ENCODE measurements around the gene FGF2. TPM values are rescaled to one million over a fixed set of nuclear protein-coding genes. Genes with fewer than 3 reads are reported as not detected.
"Not testable (repeated sequence)": the region's sequence is repeated elsewhere in the genome, so short reads cannot be mapped to it uniquely, and the experiment has no call there.

The FGF2 gene
- polyA plus RNA-seq (ENCODE audit: insufficient read length in 3 of 3): 1 to 10 TPM; 7.1 to 9.3 (median 8.8) TPM
- long read RNA-seq, donor 1, full-length matches to known transcripts: 4 of 12 reads
- long read RNA-seq, donor 1, partial matches to known transcripts: 0 of 12 reads
- long read RNA-seq, donor 1, other reads (novel, unspliced or antisense): 8 of 12 reads
- long read RNA-seq, donor 2, full-length matches to known transcripts: 1 of 8 reads
- long read RNA-seq, donor 2, partial matches to known transcripts: 0 of 8 reads
- long read RNA-seq, donor 2, other reads (novel, unspliced or antisense): 7 of 8 reads
- long read RNA-seq, donor 3, full-length matches to known transcripts: 5 of 5 reads
- long read RNA-seq, donor 3, partial matches to known transcripts: 0 of 5 reads
- long read RNA-seq, donor 3, other reads (novel, unspliced or antisense): 0 of 5 reads
- long read RNA-seq, donor 4, full-length matches to known transcripts: 2 of 2 reads
- long read RNA-seq, donor 4, partial matches to known transcripts: 0 of 2 reads
- long read RNA-seq, donor 4, other reads (novel, unspliced or antisense): 0 of 2 reads
- long read RNA-seq, donor 5: 0 reads
- long read RNA-seq, donor 6, full-length matches to known transcripts: 5 of 33 reads
- long read RNA-seq, donor 6, partial matches to known transcripts: 10 of 33 reads
- long read RNA-seq, donor 6, other reads (novel, unspliced or antisense): 18 of 33 reads
- long read RNA-seq, donor 7, full-length matches to known transcripts: 4 of 4 reads
- long read RNA-seq, donor 7, partial matches to known transcripts: 0 of 4 reads
- long read RNA-seq, donor 7, other reads (novel, unspliced or antisense): 0 of 4 reads
- long read RNA-seq, donor 8: 0 reads
- long read RNA-seq, donor 9, full-length matches to known transcripts: 5 of 12 reads
- long read RNA-seq, donor 9, partial matches to known transcripts: 0 of 12 reads
- long read RNA-seq, donor 9, other reads (novel, unspliced or antisense): 7 of 12 reads
- long read RNA-seq, donor 10, full-length matches to known transcripts: 3 of 3 reads
- long read RNA-seq, donor 10, partial matches to known transcripts: 0 of 3 reads
- long read RNA-seq, donor 10, other reads (novel, unspliced or antisense): 0 of 3 reads
- long read RNA-seq, donor 11, full-length matches to known transcripts: 2 of 11 reads
- long read RNA-seq, donor 11, partial matches to known transcripts: 0 of 11 reads
- long read RNA-seq, donor 11, other reads (novel, unspliced or antisense): 9 of 11 reads
- long read RNA-seq, donor 12, full-length matches to known transcripts: 3 of 9 reads
- long read RNA-seq, donor 12, partial matches to known transcripts: 6 of 9 reads
- long read RNA-seq, donor 12, other reads (novel, unspliced or antisense): 0 of 9 reads
- long read RNA-seq, donor 13: 0 reads
- long read RNA-seq, donor 14, full-length matches to known transcripts: 3 of 16 reads
- long read RNA-seq, donor 14, partial matches to known transcripts: 13 of 16 reads
- long read RNA-seq, donor 14, other reads (novel, unspliced or antisense): 0 of 16 reads
- long read RNA-seq, donor 15, full-length matches to known transcripts: 1 of 1 reads
- long read RNA-seq, donor 15, partial matches to known transcripts: 0 of 1 reads
- long read RNA-seq, donor 15, other reads (novel, unspliced or antisense): 0 of 1 reads
- long read RNA-seq, donor 16, full-length matches to known transcripts: 15 of 63 reads
- long read RNA-seq, donor 16, partial matches to known transcripts: 48 of 63 reads
- long read RNA-seq, donor 16, other reads (novel, unspliced or antisense): 0 of 63 reads

DNA sequence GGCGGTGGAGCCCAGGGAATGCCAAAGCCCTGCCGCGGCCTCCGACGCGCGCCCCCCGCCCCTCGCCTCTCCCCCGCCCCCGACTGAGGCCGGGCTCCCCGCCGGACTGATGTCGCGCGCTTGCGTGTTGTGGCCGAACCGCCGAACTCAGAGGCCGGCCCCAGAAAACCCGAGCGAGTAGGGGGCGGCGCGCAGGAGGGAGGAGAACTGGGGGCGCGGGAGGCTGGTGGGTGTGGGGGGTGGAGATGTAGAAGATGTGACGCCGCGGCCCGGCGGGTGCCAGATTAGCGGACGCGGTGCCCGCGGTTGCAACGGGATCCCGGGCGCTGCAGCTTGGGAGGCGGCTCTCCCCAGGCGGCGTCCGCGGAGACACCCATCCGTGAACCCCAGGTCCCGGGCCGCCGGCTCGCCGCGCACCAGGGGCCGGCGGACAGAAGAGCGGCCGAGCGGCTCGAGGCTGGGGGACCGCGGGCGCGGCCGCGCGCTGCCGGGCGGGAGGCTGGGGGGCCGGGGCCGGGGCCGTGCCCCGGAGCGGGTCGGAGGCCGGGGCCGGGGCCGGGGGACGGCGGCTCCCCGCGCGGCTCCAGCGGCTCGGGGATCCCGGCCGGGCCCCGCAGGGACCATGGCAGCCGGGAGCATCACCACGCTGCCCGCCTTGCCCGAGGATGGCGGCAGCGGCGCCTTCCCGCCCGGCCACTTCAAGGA is at the start of gene FGF2:
TSS of gene FGF2 (plus strand) at position 279 of the 705 bp plus-strand sequence. CDS start at position 623, 344 bp downstream.
- peak in 8 of 11 donors; percentile 19 to 73 (median 60) for DNase-seq (ENCODE audit: extremely low read depth in 1 of 11, low read depth in 9 of 11, low spot score in 4 of 11)

DNA sequence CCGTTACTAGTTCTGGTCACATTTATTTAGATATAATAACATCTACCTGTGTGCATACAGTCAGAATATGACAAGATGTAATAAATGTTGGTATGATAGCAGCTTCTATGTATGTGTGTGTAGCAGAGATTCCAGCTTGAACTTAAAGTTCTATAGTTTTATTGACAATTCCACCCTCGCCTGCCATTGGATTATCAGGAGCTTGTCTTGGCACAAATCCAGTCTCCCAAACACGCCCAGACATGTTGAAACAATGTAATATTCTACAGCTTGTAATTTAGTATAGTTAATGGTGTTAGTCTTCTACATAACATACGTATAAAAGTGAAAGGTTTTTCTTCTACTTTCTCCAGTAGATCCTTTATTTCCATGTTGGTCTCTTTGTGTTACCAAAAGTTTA is 49.7 kb upstream of the FGF2 start:
- no peak for DNase-seq (ENCODE audit: extremely low read depth in 1 of 11, low read depth in 9 of 11, low spot score in 4 of 11)

DNA sequence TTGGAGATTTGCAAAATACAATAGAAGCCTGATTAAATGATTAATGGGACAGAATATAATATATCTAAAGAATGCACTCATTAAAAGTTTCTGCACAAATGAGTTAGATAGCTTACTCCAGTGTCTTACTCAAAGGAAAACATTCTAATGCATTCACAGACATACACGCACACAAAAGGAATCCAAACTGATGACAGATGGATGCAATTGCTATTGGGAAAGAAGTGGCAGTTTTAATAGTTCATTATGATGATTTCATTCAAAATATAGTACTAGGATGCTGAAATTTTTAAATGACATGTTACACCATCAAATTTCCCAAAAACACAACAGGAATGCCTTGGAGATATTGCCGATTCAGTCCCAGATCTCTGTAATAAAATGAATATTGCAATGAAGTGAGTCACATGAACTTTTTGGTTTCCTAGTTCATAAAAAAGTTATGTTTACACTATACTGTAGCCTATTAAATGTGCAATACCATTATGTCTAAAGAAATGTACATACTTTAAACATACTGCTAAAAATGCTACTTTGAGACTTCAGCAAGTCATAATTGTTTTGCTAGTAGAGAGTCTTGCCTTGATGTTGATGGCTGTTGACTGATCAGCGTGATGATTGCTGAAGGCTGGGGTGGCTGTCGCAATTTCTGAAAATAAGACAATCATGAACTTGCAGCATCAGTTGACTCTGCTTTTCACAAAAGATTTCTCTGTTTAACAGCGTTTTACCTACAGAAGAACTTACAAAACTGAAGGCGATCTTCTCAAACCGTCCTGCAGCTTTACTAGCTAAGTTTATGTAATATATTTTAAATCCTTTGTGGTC is 48.6 kb upstream of the FGF2 start:
- DNase-seq (ENCODE audit: extremely low read depth in 1 of 11, low read depth in 9 of 11, low spot score in 4 of 11): no peak

DNA sequence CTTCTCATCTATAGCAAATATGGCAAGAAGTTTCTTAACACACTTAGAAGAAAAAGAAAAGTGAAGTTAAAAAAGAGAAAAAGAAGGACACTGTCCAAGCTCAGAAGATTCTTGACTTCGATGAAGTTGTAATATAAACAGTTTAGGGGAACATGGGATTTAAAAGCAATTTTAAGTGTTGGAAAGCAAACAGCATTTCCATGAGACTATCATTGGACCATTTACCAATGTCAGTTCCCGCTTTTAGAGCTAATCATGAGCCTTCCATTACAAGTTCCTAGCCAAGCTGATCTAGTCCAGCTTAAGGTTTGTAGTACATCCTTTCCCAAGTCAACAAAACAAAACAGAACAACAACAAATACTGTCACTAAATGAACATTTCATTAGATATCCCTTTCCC is 45.1 kb upstream of the FGF2 start:
- no peak for DNase-seq (ENCODE audit: extremely low read depth in 1 of 11, low read depth in 9 of 11, low spot score in 4 of 11)

DNA sequence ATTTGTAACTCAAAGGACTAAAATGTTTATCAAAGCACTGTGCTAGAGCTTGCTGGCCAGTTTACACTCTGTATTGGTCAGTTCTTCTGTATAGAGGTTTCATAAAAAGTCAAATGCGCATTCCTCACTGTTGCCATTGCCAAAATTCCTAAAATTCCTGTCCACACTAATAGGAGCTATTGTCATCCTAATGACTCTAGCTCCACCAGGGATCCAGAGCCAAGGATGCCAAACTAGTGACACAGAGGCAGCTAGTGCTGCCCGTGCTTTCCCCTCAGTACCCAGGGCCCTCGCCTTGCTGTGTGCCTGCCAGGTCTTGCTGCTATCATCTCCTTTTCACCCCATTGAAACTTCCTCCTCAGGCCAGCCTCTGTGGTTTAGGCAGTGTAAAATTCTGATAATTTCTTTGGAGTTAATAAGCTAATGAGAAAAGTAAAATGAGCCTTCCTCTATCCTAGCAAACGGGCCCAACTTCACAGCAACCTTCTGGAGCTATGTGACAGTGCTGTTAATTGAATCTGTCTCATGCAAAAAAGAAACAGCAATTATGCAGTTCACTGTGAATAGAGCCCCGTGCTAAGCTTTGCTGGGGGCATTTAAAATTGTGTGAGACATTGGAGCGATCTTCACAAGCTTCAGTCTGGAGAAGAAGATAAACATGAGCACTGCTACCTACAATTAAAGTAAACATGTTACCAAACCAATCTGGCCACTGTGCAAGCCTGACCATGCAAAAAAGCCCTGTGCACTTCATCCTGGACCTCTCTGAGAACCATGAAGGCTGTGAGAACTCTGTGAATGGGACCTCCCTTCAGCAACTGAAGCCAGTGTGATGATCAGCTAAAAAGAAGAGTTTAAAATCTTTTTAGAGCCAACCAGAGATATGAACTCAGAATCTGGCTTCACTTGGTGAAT is 43.1 kb upstream of the FGF2 start:
- DNase-seq (ENCODE audit: extremely low read depth in 1 of 11, low read depth in 9 of 11, low spot score in 4 of 11): no peak

DNA sequence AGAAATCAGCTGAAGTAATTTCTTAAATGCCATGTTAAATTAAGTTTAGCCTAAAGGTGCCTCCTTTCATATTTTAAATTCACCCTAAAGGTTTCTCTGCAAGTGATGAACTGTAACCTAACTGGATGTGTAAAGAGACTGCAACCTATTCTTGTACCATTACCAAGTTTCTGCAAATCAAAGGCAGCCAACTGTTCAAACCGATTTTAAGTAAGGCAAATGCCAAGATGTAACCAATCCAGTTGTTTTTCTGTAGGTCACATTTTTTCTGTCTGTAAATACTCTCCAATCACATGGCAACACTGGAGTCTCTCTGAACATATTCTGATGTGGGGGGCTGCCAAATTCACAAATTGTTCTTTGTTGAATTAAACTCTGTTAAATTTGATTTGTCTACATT is 42.4 kb upstream of the FGF2 start:
- DNase-seq (ENCODE audit: extremely low read depth in 1 of 11, low read depth in 9 of 11, low spot score in 4 of 11): no peak

DNA sequence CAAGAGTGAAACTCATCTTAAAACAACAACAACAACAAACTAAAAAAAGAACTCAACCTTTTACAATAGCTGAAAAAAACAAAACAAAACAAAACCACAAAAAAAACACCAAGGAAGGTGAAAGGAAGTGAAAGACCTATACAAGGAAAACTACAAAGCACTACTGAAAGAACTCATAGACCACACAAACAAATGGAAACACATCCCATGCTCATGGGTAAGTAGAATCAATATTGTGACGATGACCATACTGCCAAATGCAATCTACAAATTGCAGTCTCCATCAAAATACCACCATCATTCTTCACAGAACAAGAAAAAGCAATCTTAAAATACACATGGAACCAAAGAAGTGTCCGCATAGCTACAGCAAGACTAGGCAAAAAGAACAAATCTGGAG is 41.5 kb upstream of the FGF2 start:
- DNase-seq (ENCODE audit: extremely low read depth in 1 of 11, low read depth in 9 of 11, low spot score in 4 of 11): no peak

DNA sequence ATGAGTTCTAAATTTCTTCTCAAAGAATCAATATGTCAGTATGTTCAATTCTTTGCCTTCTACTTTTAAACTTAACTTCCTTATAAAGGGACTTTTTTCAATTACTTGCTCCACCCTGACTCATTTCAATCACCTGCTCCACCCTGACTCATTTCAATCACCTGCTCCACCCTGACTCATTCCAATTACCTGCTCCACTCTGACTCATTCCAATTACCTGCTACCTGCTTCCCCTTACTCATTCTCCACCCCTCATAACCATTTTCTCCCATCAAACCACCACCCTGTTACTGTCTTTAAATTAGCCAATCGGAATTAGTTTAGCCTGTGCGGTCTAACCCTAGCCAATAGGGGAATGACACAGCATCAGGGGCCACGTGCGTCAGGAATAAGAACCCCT is 40.3 kb upstream of the FGF2 start:
- DNase-seq (ENCODE audit: extremely low read depth in 1 of 11, low read depth in 9 of 11, low spot score in 4 of 11): not testable (repeated sequence)

DNA sequence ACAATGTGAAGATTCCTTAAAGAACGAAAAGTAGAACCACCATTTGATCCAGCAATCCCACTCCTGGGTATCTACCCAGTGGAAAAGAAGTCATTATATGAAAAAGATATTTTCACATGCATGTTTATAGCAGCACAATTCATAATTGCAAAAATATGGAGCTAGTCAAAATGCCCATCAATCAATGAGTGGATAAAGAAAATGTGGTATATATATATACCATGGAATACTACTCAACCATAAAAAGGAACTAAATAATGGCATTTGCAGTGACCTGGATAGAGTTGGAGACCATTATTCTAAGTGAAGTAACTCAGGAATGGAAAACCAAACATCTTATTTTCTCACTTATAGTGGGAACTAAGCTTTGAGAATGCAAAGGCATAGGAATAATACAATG is 39.7 kb upstream of the FGF2 start:
- DNase-seq (ENCODE audit: extremely low read depth in 1 of 11, low read depth in 9 of 11, low spot score in 4 of 11): not testable (repeated sequence)

DNA sequence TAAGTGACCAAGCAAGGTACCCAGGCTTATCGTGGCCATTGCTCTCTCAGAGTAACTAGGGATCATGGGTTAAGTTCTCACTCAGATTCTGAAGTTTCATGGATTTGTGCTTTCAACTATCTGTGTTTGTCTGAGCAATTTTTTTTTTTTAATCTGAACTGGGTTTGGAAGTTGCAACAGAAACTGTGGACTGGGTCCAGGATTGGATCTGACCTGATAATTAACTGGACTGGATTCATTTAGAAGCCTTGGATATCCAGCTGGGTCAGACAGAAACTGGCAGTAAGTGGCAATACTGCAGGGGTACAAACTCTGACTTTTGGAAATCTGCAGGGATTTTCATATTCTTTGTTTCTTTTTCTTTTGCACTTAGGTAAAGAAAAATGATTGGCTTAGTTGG is 38.7 kb upstream of the FGF2 start:
- DNase-seq (ENCODE audit: extremely low read depth in 1 of 11, low read depth in 9 of 11, low spot score in 4 of 11): no peak

DNA sequence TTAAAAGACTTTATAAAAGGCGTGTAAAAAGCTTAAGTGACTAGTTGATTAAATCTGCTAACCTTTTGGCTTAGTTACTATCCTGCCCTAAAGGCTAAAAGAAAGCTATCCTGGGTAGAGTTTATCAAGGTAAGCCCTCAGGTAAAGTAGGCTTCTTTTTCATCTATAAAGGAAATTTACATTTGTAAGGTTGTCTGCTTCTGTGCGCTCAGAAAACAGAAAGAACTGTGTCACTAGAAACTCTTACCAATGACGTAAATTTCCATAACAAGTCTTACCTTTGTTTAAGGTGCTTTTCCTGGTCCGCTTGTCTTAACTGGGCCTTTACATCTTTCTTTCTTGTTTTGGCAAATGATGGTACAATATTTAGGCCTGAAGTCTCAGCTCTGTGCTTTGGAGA is 37.7 kb upstream of the FGF2 start:
- no peak for DNase-seq (ENCODE audit: extremely low read depth in 1 of 11, low read depth in 9 of 11, low spot score in 4 of 11)

DNA sequence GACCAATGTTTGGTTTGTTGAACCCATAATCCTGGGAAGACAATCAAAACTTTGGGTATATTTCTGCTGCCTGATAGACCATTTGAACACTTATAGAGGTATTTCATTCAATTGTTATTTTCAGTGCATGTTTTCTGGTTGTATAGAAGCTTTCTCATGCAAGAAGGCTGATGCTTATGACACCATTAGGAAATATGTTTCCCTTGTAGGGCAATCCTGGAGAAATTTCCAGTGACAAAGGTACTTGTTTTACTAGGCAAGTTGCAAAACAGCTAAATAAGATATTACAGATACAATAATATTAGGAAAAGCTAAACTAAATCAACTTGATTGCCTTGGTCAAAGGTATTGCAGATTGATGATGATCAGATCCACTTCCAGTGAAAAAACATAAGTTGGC is 32.8 kb upstream of the FGF2 start:
- no peak for DNase-seq (ENCODE audit: extremely low read depth in 1 of 11, low read depth in 9 of 11, low spot score in 4 of 11)

DNA sequence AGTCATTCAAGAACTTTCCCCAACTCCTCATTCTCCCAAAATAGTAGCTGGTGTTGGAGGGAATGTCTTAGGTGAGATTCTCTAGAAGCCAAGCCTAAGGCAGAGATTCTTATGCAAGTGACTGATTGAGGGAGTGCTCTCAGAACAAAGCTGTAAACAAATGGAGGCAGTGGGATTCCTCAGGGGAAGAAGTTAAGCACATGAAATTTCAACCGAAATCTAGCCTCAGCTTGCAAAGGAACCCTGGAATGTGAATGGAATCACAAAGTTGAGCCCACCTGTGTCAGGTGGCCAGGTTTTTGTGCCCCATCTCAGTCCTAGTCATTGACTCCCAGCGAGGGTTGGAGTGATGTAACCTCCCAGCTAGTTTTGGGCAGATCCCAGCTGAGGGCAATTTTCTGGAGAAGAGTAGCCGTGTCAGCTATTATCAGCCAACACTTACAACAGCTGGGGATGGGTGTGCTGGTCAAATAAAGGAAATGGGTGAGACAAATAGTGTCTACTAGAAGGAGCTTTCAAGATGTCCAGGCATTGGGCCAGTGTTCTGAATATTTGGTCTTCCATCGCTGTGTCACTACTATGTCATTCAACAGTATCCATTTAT is 29.7 kb upstream of the FGF2 start:
- DNase-seq (ENCODE audit: extremely low read depth in 1 of 11, low read depth in 9 of 11, low spot score in 4 of 11): no peak

DNA sequence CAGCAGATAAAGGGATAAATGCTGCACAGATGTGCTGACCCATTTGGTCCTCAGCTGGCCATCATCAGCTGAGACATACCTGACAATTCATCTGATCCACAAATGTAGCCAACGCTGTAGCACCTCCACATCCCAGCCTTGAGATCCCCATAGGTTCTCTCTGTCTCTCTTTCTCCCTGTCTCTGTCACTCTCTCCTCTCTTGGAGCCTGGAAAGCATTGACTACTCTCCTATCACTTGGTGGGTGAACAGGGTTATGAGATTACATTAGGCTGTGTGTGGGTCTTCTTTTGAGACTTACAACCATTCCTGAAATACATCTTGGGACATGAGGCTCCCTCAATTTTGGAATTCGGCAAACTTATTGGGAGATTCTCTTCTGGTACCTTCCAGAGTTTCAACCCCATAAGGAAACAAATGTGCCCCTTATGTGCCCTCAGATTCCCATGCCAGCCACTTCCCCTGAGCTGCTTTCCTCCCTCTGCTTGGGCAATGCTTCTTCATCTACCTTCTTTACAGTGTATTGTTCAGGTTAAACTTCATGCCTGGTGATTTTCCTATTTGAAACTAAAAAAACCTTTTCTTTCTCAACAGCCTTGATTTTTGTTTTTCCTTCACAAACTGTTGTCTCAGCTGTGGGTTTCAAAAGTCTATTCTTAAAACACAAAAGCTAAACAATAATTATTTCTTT is 29.1 kb upstream of the FGF2 start:
- DNase-seq (ENCODE audit: extremely low read depth in 1 of 11, low read depth in 9 of 11, low spot score in 4 of 11): no peak

DNA sequence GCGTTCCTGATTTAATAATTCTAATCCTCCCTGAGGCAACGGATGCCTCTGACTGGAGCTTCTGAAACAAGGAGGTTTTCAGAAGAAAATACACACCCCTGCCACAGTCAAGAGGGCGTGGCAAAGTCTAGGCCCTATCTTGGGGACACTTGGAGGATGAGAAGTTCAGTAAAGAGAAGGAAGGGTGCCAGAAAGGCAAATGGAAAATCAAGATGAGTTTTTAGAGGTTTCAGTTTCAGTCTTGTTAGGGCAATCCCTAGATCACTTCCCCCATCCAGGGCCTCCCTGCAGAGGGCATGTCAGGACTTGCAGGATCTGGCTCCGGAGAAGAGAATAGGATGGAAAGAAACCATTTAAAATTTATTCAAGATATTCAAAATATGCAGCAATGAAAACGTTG is 28.5 kb upstream of the FGF2 start:
- DNase-seq (ENCODE audit: extremely low read depth in 1 of 11, low read depth in 9 of 11, low spot score in 4 of 11): peak in 3 of 11 donors; percentile 5 to 11 (median 9)
